GM18519 (cell line): Measurements from ENCODE around the gene FIBIN.
"Not testable (repeated sequence)": the region's sequence is repeated elsewhere in the genome, so short reads cannot be mapped to it uniquely, and the experiment has no call there.

Experiments
- ATAC-seq: cut with Tn5 transposase; IDR thresholded peaks from one replicate; pipeline ENCODE4 v1.9.1; 2021; ENCODE audit warnings: mild to moderate bottlenecking, moderate library complexity; ENCODE audit not compliant: unreplicated experiment, low FRiP score

The FIBIN gene

DNA sequence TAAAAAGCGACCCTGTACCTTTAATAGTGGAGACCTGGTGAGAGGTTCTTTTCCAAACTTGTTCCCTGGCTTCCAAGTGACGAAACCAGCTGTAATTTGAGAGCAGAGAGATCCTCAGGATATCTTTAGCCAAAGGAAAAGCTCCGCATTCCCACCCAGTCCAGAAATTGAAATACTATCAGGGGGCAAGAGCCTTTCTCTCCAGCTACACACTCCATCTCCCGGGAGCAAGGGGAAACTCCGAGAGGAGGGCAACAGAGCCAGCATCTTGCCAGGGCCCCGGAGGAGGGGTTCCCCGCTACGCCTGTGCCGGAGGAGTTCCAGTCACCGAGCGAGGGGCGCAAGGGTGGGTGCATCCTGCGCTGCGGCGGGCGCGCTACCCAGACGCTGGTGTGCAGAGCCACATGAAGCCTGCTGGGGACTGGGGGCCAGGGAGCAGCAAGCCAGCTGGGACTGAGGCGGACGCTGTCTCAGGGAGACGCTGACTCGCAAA, at the start of gene FIBIN:
TSS of gene FIBIN (plus strand) at position 148 of the 493 bp plus-strand sequence. CDS start 415 bp downstream, outside the sequence.
- ATAC-seq, result no peak

- no peak for ATAC-seq
Measured at GRCh38 chr11:26944866-26945664, 48.8 kb upstream of the FIBIN start.

DNA sequence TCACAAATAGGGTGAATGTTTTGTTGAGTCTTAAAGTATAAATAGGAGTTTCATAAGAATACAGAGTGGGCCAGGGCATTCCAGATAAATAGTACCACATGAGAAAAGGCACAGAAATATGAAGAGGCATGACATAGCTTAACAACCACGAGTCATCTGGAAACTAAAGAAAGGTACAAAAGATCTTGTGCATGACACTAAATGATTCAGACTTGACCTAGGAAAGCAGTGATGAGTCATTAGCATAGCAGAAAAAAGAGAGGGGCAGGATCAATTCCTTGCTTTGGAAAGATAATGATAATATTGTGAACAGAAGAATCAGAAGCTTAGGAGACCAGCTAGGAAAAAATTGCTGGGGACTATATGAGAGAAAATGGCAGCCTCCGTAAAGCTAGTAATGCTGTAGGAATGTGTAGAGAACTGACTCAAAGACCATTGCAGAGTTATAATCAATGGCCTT, 47.6 kb upstream of the FIBIN start:
- ATAC-seq, result no peak

DNA sequence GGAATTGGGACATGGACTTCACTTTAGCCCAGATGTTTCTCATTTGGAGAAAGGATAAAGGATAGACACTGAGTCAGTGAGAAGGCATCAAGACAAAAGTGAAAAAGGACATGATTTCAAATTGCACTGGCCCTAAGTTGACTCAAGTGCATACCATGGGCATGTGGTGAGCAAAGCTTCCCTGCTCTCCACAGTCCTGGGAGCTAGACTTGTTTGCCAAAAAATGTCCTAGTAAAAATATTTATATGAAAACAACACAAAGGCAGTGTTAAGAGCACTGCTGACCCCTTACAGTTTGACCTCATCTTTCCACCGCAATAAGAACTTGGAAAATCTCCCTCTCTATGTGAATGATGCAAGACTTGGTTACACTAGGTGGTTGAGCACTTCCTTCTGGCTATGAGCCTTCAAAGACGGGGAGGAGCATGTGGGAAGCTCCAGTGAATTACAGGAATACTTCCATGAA, 46.5 kb upstream of the FIBIN start:
- ATAC-seq, result no peak

- no peak for ATAC-seq
Measured at GRCh38 chr11:26947904-26948639, 45.8 kb upstream of the FIBIN start.

- ATAC-seq, result no peak
Measured at GRCh38 chr11:26948881-26949280, 45.0 kb upstream of the FIBIN start.

DNA sequence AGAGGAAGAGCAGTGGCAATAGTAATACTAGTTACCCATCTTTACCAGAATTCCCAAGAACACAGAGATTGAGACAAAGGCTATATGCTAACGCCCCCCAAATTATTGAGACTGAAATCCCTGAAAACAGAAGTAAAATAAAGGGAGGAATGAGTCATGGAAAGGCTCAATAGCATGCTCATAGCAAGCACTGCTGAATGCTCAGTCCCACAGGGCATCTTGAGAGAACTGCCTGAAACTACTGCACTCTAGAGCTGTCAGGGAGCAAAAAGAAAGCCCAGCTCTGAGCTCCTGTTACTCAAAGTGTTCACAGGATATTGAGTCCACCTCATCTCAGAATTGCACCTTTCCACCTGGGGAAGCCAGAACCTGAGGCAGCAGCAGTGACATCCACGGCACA, 44.1 kb upstream of the FIBIN start:
- ATAC-seq, result no peak

DNA sequence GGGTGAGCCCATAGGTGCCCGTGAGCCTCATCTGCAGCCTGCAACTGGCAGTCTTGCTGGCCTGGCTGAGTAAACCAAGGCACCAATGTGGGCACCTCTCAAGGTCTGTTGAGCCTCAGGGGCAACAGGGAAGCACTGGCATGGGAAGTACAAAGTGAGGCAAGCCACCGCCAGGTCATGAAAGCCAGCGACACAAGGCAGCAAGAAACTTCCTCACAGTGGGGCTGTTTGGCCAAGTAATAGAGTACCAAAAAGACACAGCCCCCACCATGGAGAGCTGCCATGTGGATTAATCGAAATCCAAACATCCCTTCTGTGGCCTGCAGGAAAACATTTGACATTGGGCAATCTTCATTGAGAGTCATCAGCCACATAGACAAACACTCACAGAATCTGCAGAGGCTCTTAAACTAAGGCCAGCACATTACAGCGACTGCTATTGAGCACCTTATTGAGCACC, 43.6 kb upstream of the FIBIN start:
- ATAC-seq, result no peak

DNA sequence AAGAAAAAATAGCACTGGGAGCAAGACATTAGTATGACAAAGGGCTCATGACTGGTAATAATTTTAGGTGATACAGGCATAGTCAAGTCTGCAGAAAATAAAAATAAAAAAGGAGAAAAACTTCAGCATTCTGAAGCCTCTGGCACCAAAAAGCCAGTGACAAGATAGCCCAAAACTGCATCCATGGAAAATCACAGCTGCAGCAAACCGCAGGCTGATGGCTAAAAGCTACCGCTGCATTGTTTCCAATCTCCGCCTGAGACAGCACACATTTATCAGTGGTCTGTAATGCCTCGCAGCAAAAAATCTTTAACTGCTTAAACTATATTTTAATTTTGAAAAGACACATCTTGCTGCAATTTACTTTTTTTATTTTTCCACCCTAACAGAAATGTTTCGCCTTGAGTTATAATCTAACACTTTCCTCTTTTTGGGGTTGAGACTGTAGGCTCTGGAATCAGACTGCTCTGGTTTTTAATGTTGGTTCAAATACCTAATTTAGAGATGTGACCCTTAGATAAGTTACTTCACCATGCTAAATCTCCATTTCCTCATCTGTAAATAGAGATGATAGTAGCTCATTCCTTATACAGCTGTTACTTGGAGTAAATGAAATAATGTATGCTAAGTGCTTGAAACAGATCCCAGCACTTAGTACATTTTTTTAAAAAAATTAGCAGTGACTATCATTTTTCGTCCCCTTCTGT, 42.0 kb upstream of the FIBIN start:
- no peak for ATAC-seq

GRCh38 chr11:26953770-26954392, 40.0 kb upstream of the FIBIN start:
- no peak for ATAC-seq

DNA sequence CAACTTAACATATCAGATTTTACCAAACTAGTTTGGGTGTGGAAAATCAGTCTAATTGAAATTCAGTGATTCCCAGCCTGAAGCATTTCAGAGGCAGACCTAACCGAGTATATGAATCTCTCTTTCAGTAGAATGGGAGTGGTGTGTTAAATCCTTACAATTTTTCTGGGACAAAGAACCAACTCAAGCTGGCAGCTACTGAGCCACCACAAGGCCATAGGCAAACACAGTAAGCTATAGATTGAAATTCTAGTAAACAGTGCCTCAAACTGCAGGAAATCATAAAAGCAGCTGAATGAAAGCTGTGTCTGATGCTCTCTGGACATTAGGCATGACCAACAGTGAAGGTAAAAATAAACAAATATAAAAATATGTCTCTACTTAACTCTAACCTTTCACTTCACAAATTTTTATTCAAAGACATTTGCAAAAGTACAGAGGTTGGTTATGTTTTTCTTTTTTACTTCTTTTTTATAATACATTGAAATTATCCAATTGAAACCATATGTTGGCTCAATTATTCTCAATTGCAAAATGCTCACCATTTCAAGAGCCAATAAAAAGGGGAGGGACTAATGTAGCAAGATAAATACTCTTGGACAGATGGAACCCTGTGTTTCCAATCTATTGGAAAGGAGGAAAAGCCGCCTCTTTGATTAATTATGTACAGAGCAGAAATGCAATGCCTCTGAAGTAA, 35.8 kb upstream of the FIBIN start:
- ATAC-seq, result no peak

DNA sequence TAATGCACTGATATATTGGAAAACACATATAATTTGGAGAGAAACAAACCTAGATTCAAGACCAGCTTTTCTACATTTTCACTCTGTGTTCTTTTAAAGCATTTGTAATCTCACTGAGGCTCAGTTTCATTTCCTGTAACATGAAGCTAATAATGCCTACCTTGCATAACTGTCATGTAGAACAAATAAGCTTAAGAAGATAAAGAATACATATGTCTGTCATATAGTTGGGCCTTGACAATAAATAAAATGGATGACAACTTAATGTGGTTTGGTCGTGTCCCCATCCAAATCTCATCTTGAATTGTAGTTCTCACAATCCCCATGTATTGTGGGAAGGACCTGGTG, 35.2 kb upstream of the FIBIN start:
- ATAC-seq, result no peak

DNA sequence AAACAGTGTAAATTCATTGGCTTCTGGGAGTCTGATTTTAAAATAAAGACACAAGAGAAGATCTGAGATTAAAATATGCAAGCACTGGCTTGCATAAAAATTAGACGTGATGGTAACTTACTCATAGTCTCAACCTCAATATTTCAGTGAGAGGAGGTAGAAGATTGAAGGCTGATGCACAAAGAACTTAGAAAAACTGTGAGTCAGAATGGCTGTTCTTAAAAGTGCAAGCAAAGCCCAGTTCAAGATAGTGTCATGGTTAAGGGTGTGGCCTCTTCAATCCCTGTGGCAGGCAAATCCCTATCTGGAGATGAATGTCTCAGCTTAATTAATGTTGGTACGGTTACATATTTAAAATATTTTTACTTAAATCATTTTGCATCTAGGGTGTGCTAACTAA, 33.6 kb upstream of the FIBIN start:
- no peak for ATAC-seq

DNA sequence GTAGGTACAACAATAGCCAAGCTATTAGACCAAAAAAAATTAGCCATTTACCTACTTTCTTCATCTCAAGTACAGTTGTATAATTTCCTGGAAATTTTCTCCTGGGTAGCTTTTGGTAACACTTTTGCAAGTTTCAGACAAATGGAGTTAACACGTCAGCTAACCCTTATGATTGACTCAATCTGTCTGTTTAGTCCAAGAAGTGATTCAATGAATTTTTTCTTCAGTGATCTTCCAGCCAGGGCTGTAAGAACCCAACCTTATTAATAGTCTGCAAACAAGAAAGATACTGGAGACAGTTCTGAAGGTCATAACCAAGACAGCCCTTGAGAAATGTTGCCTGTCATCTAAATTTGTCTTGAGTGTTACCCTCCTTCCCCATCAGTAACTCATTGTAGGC, 30.1 kb upstream of the FIBIN start:
- ATAC-seq, result no peak

- ATAC-seq, result no peak
Measured at GRCh38 chr11:26964339-26964738, 29.6 kb upstream of the FIBIN start.

GRCh38 chr11:26964847-26965485, 28.9 kb upstream of the FIBIN start:
- ATAC-seq, result not testable (repeated sequence)

- ATAC-seq, result no peak
Measured at GRCh38 chr11:26971961-26972360, 22.0 kb upstream of the FIBIN start.

GRCh38 chr11:26974069-26974783, 19.7 kb upstream of the FIBIN start:
- ATAC-seq, result no peak

- no peak for ATAC-seq
Measured at GRCh38 chr11:26974996-26975395, 18.9 kb upstream of the FIBIN start.
